ENCODE data around the gene MUC12. TPM values are rescaled to one million over a fixed set of nuclear protein-coding genes. Genes with fewer than 3 reads are reported as not detected.
"Not testable (repeated sequence)": the region's sequence is repeated elsewhere in the genome, so short reads cannot be mapped to it uniquely, and the experiment has no call there.

MUC12 gene
- total RNA-seq, 2 experiments from 2014 or later: 0.39 to 0.60 TPM

- H3K4me1 ChIP-seq (ENCODE audit: insufficient read depth, low read length): no peaks in the 10 kb centered on the region
- intact Hi-C loops (cut with DNase I, micrococcal nuclease): no loop called here
- H3K36me3 Mint-ChIP-seq (ENCODE audit: low read depth): no peaks in the 10 kb centered on the region
- ATAC-seq (ENCODE audit: poor library complexity) (no peak), DNase-seq (no peak)
- H3K4me1 Mint-ChIP-seq (ENCODE audit: low read depth): no peaks in the 10 kb centered on the region
- CTCF ChIA-PET: no interaction called here
- H3K9me3 ChIP-seq (ENCODE audit: control insufficient read depth in 1 of 2, insufficient read depth in 1 of 2, low read length in 2 of 2): peaks cover 0 to 5% of the 10 kb centered on the region in 2 experiments
- H3K4me3 Mint-ChIP-seq: no peak overlapping the region
- no peak overlapping the region for H3K27ac Mint-ChIP-seq
- H3K27me3 ChIP-seq (ENCODE audit: control insufficient read depth in 1 of 2, insufficient read depth in 2 of 2, low read length in 2 of 2): no peaks in the 10 kb centered on the region
- no peaks in the 10 kb centered on the region for H3K36me3 ChIP-seq (ENCODE audit: insufficient read depth, low read length)
- H3K4me3 ChIP-seq (ENCODE audit: low read length): no peak overlapping the region
- H3K9me3 Mint-ChIP-seq: no peaks in the 10 kb centered on the region
- no peak for TF ChIP-seq CTCF (IDR thresholded peaks at IDR 0.05)
- no peak overlapping the region for H3K27ac ChIP-seq (ENCODE audit: low read depth in 1 of 2, low read length in 2 of 2)
- H3K27me3 Mint-ChIP-seq: no peaks in the 10 kb centered on the region
- POLR2A ChIA-PET: no interaction called here
Measured at GRCh38 chr7:100991631-100992030, 22.3 kb downstream of the MUC12 start.

- H3K36me3 ChIP-seq (ENCODE audit: insufficient read depth, low read length); H3K27me3 Mint-ChIP-seq; intact Hi-C loops (cut with DNase I, micrococcal nuclease); CTCF ChIA-PET; H3K36me3 Mint-ChIP-seq (ENCODE audit: low read depth); H3K4me3 Mint-ChIP-seq; DNase-seq; H3K4me3 ChIP-seq (ENCODE audit: low read length); H3K9me3 ChIP-seq (ENCODE audit: control insufficient read depth in 1 of 2, insufficient read depth in 1 of 2, low read length in 2 of 2); H3K4me1 Mint-ChIP-seq (ENCODE audit: low read depth); H3K27me3 ChIP-seq (ENCODE audit: control insufficient read depth in 1 of 2, insufficient read depth in 2 of 2, low read length in 2 of 2); H3K27ac Mint-ChIP-seq; H3K27ac ChIP-seq (ENCODE audit: low read depth in 1 of 2, low read length in 2 of 2); ATAC-seq (ENCODE audit: poor library complexity); POLR2A ChIA-PET; H3K4me1 ChIP-seq (ENCODE audit: insufficient read depth, low read length); H3K9me3 Mint-ChIP-seq: not testable (repeated sequence)
Measured at GRCh38 chr7:100992280-100992679, 22.9 kb downstream of the MUC12 start.

GRCh38 chr7:100994671-100995070, 25.3 kb downstream of the MUC12 start:
- ATAC-seq (ENCODE audit: poor library complexity); intact Hi-C loops (cut with DNase I, micrococcal nuclease); H3K27me3 ChIP-seq (ENCODE audit: control insufficient read depth in 1 of 2, insufficient read depth in 2 of 2, low read length in 2 of 2); H3K4me3 ChIP-seq (ENCODE audit: low read length); POLR2A ChIA-PET; CTCF ChIA-PET; H3K4me1 ChIP-seq (ENCODE audit: insufficient read depth, low read length); DNase-seq; H3K36me3 Mint-ChIP-seq (ENCODE audit: low read depth); H3K9me3 Mint-ChIP-seq; H3K27ac Mint-ChIP-seq; H3K4me3 Mint-ChIP-seq; H3K36me3 ChIP-seq (ENCODE audit: insufficient read depth, low read length); H3K27me3 Mint-ChIP-seq; H3K27ac ChIP-seq (ENCODE audit: low read depth in 1 of 2, low read length in 2 of 2); H3K4me1 Mint-ChIP-seq (ENCODE audit: low read depth); H3K9me3 ChIP-seq (ENCODE audit: control insufficient read depth in 1 of 2, insufficient read depth in 1 of 2, low read length in 2 of 2): not testable (repeated sequence)

- CTCF ChIA-PET: not testable (repeated sequence)
Measured at GRCh38 chr7:100998530-100998929, 29.2 kb downstream of the MUC12 start.

GRCh38 chr7:100999334-100999733, 30.0 kb downstream of the MUC12 start:
- POLR2A ChIA-PET; CTCF ChIA-PET; H3K27me3 ChIP-seq (ENCODE audit: control insufficient read depth in 1 of 2, insufficient read depth in 2 of 2, low read length in 2 of 2); H3K36me3 Mint-ChIP-seq (ENCODE audit: low read depth); H3K4me3 ChIP-seq (ENCODE audit: low read length); H3K4me1 ChIP-seq (ENCODE audit: insufficient read depth, low read length); H3K9me3 Mint-ChIP-seq; H3K27me3 Mint-ChIP-seq; H3K27ac Mint-ChIP-seq; DNase-seq; intact Hi-C loops (cut with DNase I, micrococcal nuclease); H3K36me3 ChIP-seq (ENCODE audit: insufficient read depth, low read length); ATAC-seq (ENCODE audit: poor library complexity); H3K4me3 Mint-ChIP-seq; H3K9me3 ChIP-seq (ENCODE audit: control insufficient read depth in 1 of 2, insufficient read depth in 1 of 2, low read length in 2 of 2); H3K4me1 Mint-ChIP-seq (ENCODE audit: low read depth); H3K27ac ChIP-seq (ENCODE audit: low read depth in 1 of 2, low read length in 2 of 2): not testable (repeated sequence)

More at GRCh38 chr7:100998530-100998929, 29.2 kb downstream of the MUC12 start:
- H3K4me1 ChIP-seq (ENCODE audit: insufficient read depth, low read length); H3K27ac Mint-ChIP-seq; H3K36me3 Mint-ChIP-seq (ENCODE audit: low read depth); H3K9me3 Mint-ChIP-seq; H3K9me3 ChIP-seq (ENCODE audit: control insufficient read depth in 1 of 2, insufficient read depth in 1 of 2, low read length in 2 of 2); intact Hi-C loops (cut with DNase I, micrococcal nuclease); H3K4me1 Mint-ChIP-seq (ENCODE audit: low read depth); DNase-seq; POLR2A ChIA-PET; H3K27me3 Mint-ChIP-seq; H3K4me3 ChIP-seq (ENCODE audit: low read length); H3K27me3 ChIP-seq (ENCODE audit: control insufficient read depth in 1 of 2, insufficient read depth in 2 of 2, low read length in 2 of 2); H3K27ac ChIP-seq (ENCODE audit: low read depth in 1 of 2, low read length in 2 of 2); H3K36me3 ChIP-seq (ENCODE audit: insufficient read depth, low read length); H3K4me3 Mint-ChIP-seq; ATAC-seq (ENCODE audit: poor library complexity): not testable (repeated sequence)

GRCh38 chr7:101000025-101000424, 30.7 kb downstream of the MUC12 start:
- H3K4me3 Mint-ChIP-seq; H3K9me3 ChIP-seq (ENCODE audit: control insufficient read depth in 1 of 2, insufficient read depth in 1 of 2, low read length in 2 of 2); POLR2A ChIA-PET; H3K27me3 Mint-ChIP-seq; H3K4me1 Mint-ChIP-seq (ENCODE audit: low read depth); ATAC-seq (ENCODE audit: poor library complexity); H3K27ac Mint-ChIP-seq; H3K4me1 ChIP-seq (ENCODE audit: insufficient read depth, low read length); intact Hi-C loops (cut with DNase I, micrococcal nuclease); H3K9me3 Mint-ChIP-seq; H3K36me3 ChIP-seq (ENCODE audit: insufficient read depth, low read length); DNase-seq; CTCF ChIA-PET; H3K36me3 Mint-ChIP-seq (ENCODE audit: low read depth); H3K27ac ChIP-seq (ENCODE audit: low read depth in 1 of 2, low read length in 2 of 2); H3K27me3 ChIP-seq (ENCODE audit: control insufficient read depth in 1 of 2, insufficient read depth in 2 of 2, low read length in 2 of 2); H3K4me3 ChIP-seq (ENCODE audit: low read length): not testable (repeated sequence)

GRCh38 chr7:101002333-101002732, 33.0 kb downstream of the MUC12 start:
- H3K27ac ChIP-seq (ENCODE audit: low read depth in 1 of 2, low read length in 2 of 2); H3K36me3 Mint-ChIP-seq (ENCODE audit: low read depth); H3K27ac Mint-ChIP-seq; H3K4me3 ChIP-seq (ENCODE audit: low read length); POLR2A ChIA-PET; H3K4me1 Mint-ChIP-seq (ENCODE audit: low read depth); H3K27me3 ChIP-seq (ENCODE audit: control insufficient read depth in 1 of 2, insufficient read depth in 2 of 2, low read length in 2 of 2); CTCF ChIA-PET; H3K36me3 ChIP-seq (ENCODE audit: insufficient read depth, low read length); H3K4me1 ChIP-seq (ENCODE audit: insufficient read depth, low read length); H3K9me3 ChIP-seq (ENCODE audit: control insufficient read depth in 1 of 2, insufficient read depth in 1 of 2, low read length in 2 of 2); H3K9me3 Mint-ChIP-seq; H3K4me3 Mint-ChIP-seq; DNase-seq; ATAC-seq (ENCODE audit: poor library complexity); H3K27me3 Mint-ChIP-seq; intact Hi-C loops (cut with DNase I, micrococcal nuclease): not testable (repeated sequence)
